Activated naive CD4-positive, alpha-beta T cell treated with anti-CD3 and anti-CD28 coated beads, Interleukin-2, amount 50 U/mL, for 72 hours (primary cell): ENCODE data around the gene EML5. TPM values are rescaled to one million over a fixed set of nuclear protein-coding genes. Genes with fewer than 3 reads are reported as not detected.
"Not testable (repeated sequence)": the region's sequence is repeated elsewhere in the genome, so short reads cannot be mapped to it uniquely, and the experiment has no call there.

ENCODE experiments used
- ATAC-seq, 2 donors: fragments of 150-1000 bp; cut with Tn5 transposase; 2 replicates each; pipeline ENCODE4 v1.10.0; 2021; ENCODE audit warnings: mild to moderate bottlenecking in 2 of 2, moderate library complexity in 2 of 2
- DNase-seq, 2 donors: peaks; one replicate each; pipeline ENCODE4 v3.0.0; 2021 to 2022; ENCODE audit warnings: low spot score in 2 of 2
- H3K27ac Mint-ChIP-seq, 2 donors: one replicate each; pipeline ENCODE4 v1.8.0; 2022; ENCODE audit warnings: mild to moderate bottlenecking in 2 of 2, mixed read lengths in 2 of 2
- H3K36me3 Mint-ChIP-seq, 2 donors: one replicate each; pipeline ENCODE4 v1.8.0; 2022; ENCODE audit warnings: mixed read lengths in 2 of 2
- H3K9me3 Mint-ChIP-seq, 2 donors: one replicate each; pipeline ENCODE4 v1.8.0; 2022; ENCODE audit warnings: mixed read lengths in 2 of 2
- total RNA-seq, 2 donors: library from RNA; stranded (reverse); gene quantifications; one replicate each; pipeline ENCODE4 v1.2.3, GENCODE V29; 2022

Gene EML5
- total RNA-seq, 2 donors from 2014 or later = 1.1 to 2.9 TPM

DNA sequence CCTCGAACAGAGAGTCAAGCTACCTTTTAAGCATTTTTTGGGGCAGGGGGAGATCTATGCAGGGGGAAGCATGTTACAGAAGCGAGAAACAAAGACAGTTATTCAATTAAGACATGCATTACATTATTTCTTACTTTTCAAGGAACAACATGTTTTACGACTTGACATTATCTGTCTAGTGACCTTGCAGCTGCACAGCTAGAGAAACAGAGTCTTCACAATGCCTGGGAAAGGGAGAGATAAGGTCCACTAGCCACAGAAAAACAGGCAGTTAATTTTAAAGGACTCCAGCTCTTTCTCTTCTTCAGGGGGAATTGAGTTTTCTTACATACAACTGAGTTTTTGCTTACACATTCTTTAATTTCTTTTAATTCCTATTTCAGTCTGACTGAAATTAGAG, 26.9 kb upstream of the EML5 start:
- not testable (repeated sequence) for DNase-seq, H3K36me3 Mint-ChIP-seq, H3K27ac Mint-ChIP-seq, H3K9me3 Mint-ChIP-seq, ATAC-seq

DNA sequence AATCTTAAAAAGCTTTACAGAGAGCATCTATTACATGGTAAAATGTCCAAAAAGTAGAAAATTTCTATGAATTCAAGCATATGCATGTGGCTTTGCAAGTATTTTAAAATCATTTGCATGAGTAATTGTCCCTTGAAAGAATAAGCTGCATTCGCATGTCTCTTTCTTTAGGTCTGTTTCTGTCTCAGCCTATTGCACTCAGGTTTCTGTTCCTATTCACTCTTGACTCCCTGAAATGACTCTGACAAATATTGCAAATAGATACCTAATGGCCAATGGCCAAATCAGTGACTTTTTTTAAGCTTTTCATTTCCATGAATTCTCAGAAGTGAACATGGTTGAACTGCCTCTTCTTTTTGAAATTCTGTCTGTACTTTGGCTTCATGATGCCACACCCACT, 25.3 kb upstream of the EML5 start:
- ATAC-seq = no peak
- Mint-ChIP-seq H3K27ac (no peak overlapping the region), H3K9me3 (no peaks in the 10 kb centered on the region), H3K36me3 (no peaks in the 10 kb centered on the region)
- no peak for DNase-seq

DNA sequence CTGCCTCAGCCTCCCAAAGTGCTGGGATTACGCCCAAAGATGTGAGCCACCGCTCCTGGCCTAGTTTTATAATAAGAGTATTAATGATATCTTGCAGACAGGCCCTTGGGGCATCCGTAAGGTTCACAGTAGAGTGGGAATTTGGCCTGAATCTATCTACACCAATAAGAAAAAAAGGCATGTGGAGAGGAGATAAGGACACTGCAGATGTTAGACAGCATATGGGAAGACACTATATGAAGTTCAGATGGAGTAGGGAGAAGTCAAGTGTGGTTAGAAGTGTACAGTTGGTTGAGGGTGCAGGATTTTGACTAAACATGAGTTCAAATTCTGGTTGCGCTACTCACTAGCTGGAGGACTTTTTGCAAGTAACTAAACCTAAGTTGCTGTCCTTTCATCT, 23.2 kb upstream of the EML5 start:
- Mint-ChIP-seq H3K36me3 (no peaks in the 10 kb centered on the region), H3K27ac (no peak overlapping the region), H3K9me3 (no peaks in the 10 kb centered on the region)
- no peak for DNase-seq
- ATAC-seq = no peak

DNA sequence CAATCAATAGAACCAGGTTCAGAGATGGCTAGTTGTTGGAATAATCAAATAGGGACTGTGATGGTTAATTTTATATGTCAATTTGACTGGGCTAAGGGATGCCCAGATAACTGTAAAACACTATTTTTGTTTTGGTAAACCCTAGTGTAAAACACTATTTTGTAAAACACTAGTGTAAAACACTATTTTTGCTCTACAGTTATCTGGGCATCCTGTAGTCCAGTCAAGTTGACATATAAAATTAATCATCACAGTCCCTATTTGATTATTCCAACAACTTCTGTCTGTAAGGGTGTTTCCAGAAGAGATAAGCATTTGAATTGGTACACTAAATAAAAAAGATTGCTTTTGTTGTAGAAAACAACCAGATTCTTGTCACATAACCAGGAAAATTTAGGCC, 15.6 kb upstream of the EML5 start:
- ATAC-seq (no peak), DNase-seq (no peak)
- Mint-ChIP-seq H3K36me3 (peaks cover 0 to 6% of the 10 kb centered on the region in 2 donors), H3K27ac (no peak overlapping the region), H3K9me3 (peaks cover 8 to 9% of the 10 kb centered on the region in 2 donors)

DNA sequence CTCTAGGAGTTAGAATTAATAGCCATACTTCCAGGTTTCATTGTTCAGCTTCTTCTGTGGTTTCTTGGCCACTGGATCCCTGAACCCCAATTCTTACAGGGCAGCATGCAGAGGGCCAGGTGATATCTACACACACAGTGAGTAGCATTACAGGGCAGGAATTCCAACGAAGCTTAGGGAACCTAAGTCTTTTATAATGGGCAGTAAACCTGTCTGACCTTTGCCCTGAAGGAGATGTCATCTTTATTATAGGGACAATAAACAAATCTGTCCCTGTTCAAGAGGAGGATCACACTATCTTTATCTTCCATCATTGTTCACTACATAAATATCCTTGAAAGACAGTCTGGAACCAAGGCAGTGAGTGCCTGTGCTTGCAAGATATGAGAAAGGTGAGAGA, 11.7 kb upstream of the EML5 start:
- DNase-seq = no peak
- H3K9me3 Mint-ChIP-seq = peaks cover 8 to 9% of the 10 kb centered on the region in 2 donors
- no peak overlapping the region for H3K27ac Mint-ChIP-seq

DNA sequence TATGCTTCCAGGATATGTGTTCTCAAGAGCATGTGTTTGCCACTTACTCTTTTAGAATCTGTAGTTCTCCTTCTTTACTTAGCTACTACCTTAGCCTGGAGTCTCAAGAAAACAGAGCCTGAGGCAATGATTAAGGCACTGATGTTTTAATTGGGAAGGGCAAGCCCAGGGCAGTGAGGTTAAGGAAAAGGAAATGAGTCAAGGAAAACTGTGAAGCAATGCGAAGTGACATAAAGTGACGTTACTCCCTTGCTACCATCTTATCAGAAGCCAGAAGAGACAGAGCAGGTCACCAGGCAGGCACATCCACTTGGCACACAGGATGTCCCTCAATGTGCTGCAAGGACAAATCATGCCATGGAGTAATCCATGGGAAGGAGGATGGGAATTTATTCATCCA, 11.3 kb upstream of the EML5 start:
- Mint-ChIP-seq H3K27ac (no peak overlapping the region), H3K36me3 (peaks cover 0 to 6% of the 10 kb centered on the region in 2 donors), H3K9me3 (peaks cover 8 to 9% of the 10 kb centered on the region in 2 donors)
- ATAC-seq (no peak), DNase-seq (no peak)

More for the DNA sequence above, 11.7 kb upstream of the EML5 start:
- peaks cover 0 to 6% of the 10 kb centered on the region in 2 donors for H3K36me3 Mint-ChIP-seq
- no peak for ATAC-seq

DNA sequence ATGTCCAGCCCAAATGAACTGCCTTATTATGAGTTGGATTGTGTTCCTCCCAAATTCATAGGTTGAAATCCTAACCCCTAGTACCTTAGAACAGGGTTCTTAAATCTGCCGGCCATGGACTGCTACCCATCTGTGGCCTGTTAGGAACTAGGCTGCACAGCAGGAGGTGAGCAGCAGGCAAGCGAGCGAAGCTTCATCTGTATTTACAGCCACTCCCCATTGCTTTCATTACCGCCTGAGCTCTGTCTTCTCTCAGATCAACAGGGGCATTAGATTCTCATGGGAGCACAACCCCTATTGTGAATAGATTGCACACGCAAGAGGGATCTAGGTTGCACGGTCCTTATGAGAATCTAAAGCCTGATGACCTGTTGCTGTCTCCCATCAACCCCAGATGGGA, 9.8 kb upstream of the EML5 start:
- no peak overlapping the region for H3K27ac Mint-ChIP-seq
- peaks cover 3% of the 10 kb centered on the region in 2 donors for H3K9me3 Mint-ChIP-seq
- ATAC-seq (no peak), DNase-seq (no peak)
- H3K36me3 Mint-ChIP-seq = no peaks in the 10 kb centered on the region

DNA sequence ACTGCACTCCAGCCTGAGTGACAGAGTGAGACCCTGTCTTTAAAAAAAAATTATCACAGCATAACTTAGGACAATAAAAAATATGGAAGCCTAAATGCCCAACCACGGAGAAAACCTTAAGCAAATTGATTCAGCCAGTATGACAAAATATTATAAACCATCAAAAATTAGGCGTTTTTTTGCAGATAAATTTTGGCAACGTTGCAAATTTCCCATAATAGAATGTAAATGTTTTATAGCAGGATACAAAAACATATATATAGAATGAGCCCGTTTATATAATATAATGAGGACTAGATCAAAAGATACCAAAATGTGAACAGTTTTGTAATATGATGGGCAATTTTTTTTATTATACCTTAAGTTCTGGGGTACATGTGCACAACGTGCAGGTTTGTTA, 6.8 kb upstream of the EML5 start:
- H3K9me3 Mint-ChIP-seq = no peaks in the 10 kb centered on the region
- no peaks in the 10 kb centered on the region for H3K36me3 Mint-ChIP-seq
- DNase-seq (no peak), ATAC-seq (no peak)
- H3K27ac Mint-ChIP-seq = no peak overlapping the region

DNA sequence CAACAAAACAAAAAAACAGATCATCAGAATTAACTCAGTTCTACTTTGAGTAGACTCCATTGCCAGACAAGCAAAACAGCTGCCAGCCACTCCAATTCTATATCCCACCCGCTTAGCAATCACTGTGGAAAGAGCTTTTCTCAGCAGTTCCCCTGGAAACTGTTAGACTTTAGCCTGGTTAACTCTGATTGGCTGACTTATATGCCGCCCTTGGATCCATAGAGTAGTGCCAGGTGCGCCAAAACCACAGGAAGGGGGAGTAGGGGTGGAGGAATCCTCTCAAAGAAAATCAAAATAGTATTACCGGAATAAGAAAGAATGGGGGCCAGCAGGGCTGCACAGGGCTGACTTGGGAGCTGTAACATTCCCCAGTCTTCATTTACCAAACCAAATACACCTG, 5.4 kb upstream of the EML5 start:
- DNase-seq (no peak), ATAC-seq (no peak)
- Mint-ChIP-seq H3K36me3 (no peaks in the 10 kb centered on the region), H3K27ac (no peak overlapping the region), H3K9me3 (no peaks in the 10 kb centered on the region)

DNA sequence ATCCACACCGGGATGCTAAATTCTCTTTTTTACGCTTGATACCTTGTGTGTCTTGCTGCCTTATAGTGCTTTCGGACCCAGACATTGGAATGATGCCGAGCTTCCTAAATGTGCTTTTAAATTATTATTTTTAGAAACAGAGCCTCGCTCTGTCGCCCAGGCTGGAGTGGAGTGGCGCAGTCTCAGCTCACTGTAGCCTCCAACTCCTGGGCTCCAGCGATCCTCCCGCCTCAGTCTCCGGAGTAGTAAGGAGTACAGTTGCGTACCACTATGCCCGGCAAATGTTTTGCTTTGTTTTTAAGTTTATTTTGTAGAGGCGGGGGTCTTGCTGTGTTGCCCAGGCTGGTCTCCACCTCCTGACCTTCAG, 489 bp upstream of the EML5 start:
- Mint-ChIP-seq H3K9me3 (no peaks in the 10 kb centered on the region), H3K36me3 (no peaks in the 10 kb centered on the region), H3K27ac (peak overlapping the region; percentile 66 to 98)
- ATAC-seq = no peak
- no peak for DNase-seq

DNA sequence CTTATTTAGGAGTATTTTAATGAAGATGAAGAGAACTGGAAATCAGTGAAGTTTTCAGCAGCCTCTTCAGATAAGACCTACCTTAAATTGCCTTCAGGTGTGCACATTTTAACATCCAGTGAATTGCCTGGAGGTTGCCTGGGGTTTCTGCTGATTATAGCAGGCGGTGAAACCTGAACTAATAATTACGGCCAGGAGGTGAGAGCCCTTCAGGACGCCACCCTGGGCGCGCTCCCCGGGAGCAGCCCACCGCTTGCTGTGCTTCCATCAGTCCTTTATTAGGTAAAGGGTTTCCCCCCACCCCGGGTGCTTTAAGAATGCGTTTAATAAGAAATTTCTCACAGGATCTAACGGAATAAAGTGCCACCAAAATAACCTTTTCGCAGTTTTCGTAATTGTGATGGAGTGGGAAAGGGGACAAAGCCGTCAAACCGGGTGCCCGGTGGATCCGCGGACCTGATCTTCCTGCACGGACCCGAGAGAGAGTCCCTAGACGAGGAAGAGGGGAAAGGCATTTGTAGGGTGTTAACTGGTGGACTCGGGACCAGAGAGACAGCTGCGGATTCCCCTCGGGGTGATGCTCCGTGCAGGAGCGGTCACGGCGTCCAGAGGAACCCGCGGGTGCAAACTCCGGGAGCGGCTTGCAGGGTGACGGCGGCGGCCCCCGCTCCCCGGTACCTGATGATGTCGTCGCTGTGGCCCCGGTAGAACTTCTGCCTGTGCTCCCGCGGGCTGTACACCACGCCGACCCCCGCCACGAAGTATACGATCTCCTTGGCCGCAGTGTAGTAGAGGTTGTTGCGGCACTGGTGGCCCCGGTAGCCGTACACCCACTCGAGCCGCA, 902 bp downstream of the EML5 start:
- Mint-ChIP-seq H3K36me3 (peaks cover 0 to 2% of the 10 kb centered on the region in 2 donors), H3K27ac (peak overlapping the region; percentile 56 to 85), H3K9me3 (peaks cover 0 to 2% of the 10 kb centered on the region in 2 donors)
- ATAC-seq (no peak), DNase-seq (peak in 1 of 2 donors; percentile 65)

DNA sequence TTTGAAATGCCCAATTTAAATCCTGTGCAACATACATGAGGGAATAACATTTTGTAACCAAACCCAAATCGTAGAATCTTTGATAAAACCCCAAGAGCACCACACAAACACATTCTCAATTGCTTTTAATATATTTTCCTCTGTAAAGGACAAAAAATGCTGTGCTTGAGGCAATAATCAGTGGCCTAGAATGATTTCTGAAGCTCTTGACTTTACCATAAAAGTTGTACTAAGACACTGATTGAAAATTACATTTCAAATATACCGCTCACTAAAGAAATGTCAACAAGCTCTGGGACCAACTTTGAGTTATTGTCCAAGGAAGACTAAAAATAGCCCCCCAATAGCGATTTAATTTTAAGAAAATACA, 1.5 kb downstream of the EML5 start:
- Mint-ChIP-seq H3K9me3 (peaks cover 0 to 6% of the 10 kb centered on the region in 2 donors), H3K27ac (no peak overlapping the region), H3K36me3 (peaks cover 0 to 6% of the 10 kb centered on the region in 2 donors)
- DNase-seq = no peak
- no peak for ATAC-seq

DNA sequence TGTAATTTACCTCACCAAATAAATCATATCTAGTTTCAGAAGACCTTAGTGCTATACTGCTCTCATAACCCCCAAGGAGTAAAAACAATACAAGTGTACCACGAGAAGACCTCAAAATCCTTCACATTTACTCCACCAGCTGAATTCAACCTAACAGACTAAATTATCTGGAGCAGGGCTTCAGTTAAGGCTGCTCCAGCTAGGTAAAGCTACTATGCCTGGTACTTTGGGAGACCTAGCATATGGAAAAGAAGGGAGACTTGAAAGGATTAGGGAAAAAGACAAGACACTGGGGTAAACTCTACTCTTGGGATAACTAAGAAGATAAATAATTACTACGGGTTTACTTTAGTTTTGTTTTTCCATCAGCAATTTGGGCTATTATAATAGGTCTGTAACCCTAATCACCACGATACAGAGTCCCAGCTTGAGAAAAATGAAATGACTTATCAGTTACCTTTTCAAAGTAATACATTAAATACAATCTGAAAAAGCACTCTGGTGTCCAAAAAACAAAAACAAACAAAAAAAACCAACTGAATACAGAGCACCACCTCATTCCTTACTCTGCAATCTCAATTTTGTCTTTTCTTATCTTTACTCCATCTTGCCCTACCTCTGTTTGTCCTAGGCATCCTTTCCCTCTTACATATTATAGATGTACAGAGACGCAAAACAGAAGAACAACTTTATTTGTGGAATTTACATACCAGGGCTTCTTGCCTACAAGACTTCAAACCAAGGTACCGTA, 2.1 kb downstream of the EML5 start:
- ATAC-seq (peak in 1 of 2 donors; percentile 41), DNase-seq (no peak)
- Mint-ChIP-seq H3K36me3 (peaks cover 0 to 6% of the 10 kb centered on the region in 2 donors), H3K27ac (peak overlapping the region in 1 of 2 donors; percentile 44), H3K9me3 (peaks cover 0 to 9% of the 10 kb centered on the region in 2 donors)

DNA sequence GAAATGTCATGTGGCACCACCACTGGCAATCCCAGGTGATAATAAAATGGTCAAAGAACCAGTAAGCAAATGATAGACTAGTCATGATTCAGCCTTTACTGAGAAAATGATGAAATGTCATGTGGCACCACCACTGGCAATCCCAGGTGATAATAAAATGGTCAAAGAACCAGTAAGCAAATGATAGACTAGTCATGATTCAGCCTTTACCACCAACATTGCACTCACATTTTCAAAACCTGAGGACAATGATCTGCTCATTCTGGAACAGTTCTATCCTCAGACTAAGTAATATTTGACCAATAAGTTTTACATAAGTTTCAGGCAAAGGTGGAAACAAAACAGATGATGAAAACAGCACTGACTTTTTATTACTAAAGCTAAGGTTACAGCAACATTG, 3.2 kb downstream of the EML5 start:
- peaks cover 5 to 18% of the 10 kb centered on the region in 2 donors for H3K9me3 Mint-ChIP-seq
- not testable (repeated sequence) for H3K36me3 Mint-ChIP-seq, H3K27ac Mint-ChIP-seq, DNase-seq
- peak in 1 of 2 donors; percentile 21 for ATAC-seq

DNA sequence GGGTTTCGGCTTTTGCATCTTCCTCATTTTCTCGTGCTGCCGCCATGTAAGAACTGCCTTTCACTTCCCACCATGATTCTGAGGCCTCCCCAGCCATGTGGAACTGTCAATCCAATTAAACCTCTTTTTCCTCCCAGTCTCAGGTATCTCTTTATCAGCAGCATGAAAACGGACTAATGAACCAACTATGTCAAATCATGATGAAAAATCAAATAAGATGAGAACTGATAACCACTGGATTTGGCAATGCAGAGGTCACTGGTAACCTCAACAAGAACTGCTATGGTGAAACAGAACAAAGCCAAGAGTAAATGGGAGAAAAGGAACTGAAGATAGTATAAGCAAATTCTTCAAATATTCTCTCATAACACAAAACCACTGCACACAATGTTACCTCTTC, 6.0 kb downstream of the EML5 start:
- no peak for DNase-seq
- no peak for ATAC-seq
- peaks cover 22 to 34% of the 10 kb centered on the region in 2 donors for H3K9me3 Mint-ChIP-seq
- H3K36me3 Mint-ChIP-seq = peaks cover 22 to 30% of the 10 kb centered on the region in 2 donors
- H3K27ac Mint-ChIP-seq = no peak overlapping the region

DNA sequence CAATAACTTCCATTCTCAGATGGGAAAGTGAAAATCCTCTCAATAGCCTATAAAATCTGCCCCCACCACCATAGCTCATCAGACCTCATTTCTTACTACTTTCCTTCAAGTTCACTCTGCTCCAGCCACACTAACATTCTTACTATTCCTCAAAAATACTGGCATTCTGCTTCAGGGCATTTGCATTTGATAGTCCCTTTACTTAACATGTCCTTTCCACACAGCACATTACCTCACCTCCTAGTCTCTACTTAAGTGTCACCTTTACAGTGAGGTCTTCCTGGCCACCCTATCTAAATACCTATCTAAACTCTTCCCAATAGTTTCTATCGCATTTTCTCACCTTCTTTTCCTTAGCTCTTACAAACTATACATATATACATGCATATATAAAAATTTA, 6.8 kb downstream of the EML5 start:
- Mint-ChIP-seq H3K27ac (no peak overlapping the region), H3K36me3 (peaks cover 24 to 33% of the 10 kb centered on the region in 2 donors), H3K9me3 (peaks cover 22 to 37% of the 10 kb centered on the region in 2 donors)
- no peak for ATAC-seq
- DNase-seq = no peak

DNA sequence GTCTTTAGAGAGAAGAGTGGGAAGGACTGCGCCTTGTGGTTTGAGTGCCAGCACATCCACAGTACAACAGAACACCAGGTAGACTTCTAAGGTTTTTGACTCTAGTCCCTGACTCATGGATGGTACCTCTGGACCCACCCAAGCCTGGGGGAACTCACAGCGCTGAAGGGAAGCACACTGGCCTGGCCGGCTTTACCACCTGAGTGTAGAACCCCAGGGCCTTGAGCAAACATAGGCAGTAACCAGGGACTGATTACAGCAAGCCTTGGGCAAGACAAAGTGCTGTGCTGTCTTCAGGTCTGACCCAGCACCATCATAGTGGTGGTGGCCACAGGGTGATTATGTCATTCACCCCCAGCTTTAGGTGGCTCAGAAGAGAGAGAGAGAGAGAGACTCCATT, 17.2 kb downstream of the EML5 start:
- Mint-ChIP-seq H3K9me3 (no peaks in the 10 kb centered on the region), H3K27ac (peak overlapping the region in 1 of 2 donors; percentile 83), H3K36me3 (no peaks in the 10 kb centered on the region)
- DNase-seq (no peak), ATAC-seq (no peak)
